Superior temporal gyrus (tissue), 1 donor: Measurements from ENCODE around the gene FBXL15.

Experiments used
- DNase-seq: peaks from one replicate; pipeline ENCODE4 v3.0.0-alpha.2; 2016; ENCODE audit errors: extremely low spot score

FBXL15 gene, protein sequence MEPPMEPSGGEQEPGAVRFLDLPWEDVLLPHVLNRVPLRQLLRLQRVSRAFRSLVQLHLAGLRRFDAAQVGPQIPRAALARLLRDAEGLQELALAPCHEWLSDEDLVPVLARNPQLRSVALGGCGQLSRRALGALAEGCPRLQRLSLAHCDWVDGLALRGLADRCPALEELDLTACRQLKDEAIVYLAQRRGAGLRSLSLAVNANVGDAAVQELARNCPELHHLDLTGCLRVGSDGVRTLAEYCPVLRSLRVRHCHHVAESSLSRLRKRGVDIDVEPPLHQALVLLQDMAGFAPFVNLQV

DNA sequence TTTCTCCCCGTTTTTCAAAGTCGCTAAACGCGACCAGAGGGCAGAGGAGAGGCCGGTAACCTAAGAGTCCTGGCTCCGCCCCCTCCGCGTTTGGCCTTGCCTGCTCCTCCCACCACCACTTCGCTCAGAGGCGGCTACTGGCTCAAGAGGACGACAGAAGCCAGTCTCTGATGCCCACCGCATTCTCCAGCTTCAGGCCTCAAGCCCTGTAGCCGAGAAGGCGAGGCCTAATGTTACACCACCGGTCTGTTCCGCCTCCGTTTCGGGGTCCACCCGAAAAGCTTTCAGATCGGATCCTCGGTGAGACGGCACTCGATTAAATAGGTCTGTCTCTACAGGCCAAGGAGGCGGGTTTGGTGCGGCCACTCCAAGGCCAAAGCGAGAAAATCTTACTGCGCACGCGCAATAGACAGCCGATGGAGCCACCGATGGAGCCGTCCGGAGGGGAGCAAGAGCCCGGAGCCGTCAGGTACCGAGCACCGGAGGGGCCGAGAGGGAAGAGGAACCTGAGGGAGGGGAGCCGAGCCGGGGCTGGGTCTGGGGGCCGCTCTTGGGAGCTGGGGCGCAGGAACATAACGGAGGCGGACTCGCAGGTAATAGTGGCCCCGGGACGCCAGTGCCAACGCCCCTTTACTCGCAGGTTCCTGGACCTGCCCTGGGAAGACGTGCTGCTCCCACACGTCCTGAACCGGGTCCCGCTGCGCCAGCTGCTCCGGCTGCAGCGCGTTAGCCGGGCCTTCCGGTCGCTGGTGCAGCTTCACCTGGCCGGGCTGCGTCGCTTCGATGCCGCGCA lies at the start of gene FBXL15:
TSS of gene FBXL15 (plus strand) at position 123 of the 793 bp plus-strand sequence. CDS start at position 417, 294 bp downstream.
- peak; percentile 98 for DNase-seq

DNA sequence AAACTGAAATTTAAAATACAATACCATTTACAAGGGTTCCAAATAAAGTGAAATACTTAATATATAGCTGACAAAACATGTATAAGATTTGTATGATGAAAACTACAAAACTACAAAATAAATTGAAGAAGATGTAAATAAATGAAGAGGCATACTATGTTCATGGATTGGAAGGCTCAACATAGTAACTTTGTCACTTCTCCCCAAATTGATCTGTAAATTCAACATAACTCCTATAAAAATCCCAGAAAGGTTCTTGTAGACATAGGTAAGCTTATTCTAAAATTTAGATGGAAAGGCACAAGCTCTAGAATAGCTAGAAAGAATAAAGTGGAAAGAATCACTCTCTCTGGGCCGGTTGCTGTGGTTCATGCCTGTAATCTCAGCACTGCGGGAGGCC lies 49.3 kb upstream of the FBXL15 start:
- no peak for DNase-seq

DNA sequence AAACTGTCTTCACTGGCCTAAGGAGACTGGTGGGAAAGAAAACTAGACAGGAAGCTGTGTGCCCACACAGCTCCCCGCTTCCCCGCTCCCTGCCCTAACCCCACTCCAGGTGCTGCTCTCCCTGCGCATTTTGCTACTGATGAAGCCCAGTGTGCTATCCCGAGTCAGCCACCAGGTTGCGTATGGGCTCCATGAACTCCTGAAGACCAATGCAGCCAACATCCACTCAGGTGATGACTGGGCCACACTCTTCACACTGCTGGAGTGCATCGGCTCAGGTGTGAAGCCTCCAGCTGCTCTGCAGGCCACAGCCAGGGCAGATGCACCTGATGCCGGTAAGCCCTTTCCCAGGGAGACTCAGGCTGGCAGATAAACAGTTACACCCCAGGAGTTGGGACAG lies 45.4 kb upstream of the FBXL15 start:
- no peak for DNase-seq

DNA sequence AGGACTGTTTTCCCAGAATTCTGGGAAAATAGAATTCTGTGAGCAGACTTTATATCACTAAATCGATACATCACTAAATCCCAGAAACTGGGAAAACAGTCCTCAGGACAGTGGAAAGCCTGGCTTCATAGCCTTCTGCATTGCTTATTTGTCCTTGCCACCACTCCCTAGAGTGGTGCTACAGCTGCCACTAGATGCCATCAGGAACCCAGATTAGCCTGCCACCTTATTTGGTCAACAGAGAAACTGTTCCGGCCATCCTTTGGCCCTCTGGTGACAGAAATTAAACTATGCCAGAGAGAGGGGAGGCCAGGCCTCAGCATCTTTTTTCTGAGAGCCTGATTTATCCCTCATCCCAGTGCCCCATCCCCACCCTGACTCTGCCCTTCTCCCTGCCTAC lies 44.8 kb upstream of the FBXL15 start:
- no peak for DNase-seq

DNA sequence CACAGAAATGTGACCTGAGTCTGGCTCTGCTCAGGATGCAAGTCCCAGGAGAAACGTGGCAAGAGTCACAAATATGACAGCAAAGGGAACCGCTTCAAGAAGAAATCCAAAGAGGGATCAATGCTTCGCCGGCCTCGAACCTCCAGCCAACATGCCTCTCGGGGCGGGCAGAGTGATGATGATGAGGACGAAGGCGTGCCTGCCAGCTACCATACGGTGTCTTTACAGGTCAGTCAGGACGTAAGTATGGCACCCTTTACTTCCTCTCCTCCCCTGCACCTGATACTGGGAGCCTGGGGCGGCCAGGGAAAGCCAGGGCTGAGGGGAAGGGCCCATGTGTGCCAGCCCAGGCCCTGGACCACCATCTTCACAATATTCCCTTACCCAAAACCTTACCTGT lies 43.7 kb upstream of the FBXL15 start:
- no peak for DNase-seq

DNA sequence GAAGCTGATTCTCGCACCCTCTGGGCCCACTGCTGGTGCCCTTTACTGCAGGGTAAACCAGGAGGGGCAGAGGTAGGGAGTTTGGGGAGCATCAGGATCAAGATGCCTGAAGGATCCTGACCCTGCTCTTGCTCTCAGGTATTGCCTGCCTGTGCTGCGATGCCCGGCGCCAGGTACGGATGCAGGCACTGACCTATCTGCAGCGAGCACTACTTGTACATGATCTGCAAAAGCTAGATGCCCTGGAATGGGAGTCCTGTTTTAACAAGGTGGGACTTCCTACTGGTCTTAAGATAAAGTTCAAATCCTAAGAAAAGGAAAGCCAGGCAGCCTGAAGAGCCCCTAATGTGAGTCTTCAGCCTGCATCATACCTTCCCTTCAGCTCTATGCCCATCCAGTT lies 41.3 kb upstream of the FBXL15 start:
- DNase-seq, result no peak

DNA sequence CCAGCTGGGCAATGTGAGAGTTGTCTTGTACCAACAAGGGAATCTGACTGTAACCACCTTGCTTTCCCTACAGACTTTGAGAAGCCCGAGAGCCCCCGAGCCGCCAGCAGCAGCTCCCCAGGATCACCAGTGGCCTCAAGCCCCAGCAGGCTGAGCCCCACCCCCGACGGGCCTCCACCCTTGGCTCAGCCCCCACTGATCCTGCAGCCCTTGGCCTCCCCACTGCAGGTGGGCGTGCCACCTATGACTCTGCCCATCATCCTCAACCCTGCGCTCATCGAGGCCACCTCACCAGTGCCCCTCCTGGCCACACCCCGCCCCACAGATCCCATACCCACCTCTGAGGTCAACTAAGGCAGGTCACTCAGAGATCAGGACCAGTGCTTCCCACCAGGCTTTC lies 38.7 kb upstream of the FBXL15 start:
- no peak for DNase-seq

DNA sequence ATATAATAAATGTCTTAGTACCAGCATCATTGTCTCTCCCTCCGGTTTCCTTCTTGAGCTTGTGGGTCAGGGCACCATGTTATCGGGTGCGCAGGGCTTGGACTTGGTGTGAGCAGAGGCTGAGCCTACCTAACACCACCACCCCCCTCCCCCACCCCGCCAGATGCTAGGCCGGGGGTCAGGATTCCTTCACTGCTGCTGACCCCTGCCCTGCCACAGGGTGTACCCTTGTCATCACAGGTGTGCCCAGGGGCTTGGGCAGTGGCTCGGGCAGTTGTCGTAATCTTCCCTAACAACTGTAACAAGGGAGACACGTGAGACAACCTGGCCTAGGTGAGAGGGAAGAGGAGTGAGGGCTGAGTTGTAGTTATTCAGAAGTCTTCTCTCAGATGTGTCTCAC lies 37.8 kb upstream of the FBXL15 start:
- no peak for DNase-seq

DNA sequence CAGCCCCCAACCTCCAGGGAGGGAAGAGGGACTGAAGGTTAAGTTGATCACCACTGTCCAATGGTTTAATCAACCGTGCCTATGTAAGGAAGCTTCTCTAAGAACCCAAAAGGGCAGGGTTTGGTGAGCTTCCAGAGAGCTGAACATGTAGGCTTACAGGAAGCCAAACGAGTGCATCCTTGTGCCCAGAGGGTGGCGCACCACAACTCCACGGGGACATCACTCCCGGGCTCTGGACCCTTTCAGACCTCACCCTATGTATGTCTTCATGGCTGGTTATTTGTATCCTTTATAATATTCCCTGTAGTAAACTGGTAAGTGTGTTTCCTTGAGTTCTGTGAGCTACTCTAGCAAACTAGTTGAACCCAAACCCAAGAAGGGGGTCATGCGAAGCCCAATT lies 36.6 kb upstream of the FBXL15 start:
- DNase-seq, result no peak

DNA sequence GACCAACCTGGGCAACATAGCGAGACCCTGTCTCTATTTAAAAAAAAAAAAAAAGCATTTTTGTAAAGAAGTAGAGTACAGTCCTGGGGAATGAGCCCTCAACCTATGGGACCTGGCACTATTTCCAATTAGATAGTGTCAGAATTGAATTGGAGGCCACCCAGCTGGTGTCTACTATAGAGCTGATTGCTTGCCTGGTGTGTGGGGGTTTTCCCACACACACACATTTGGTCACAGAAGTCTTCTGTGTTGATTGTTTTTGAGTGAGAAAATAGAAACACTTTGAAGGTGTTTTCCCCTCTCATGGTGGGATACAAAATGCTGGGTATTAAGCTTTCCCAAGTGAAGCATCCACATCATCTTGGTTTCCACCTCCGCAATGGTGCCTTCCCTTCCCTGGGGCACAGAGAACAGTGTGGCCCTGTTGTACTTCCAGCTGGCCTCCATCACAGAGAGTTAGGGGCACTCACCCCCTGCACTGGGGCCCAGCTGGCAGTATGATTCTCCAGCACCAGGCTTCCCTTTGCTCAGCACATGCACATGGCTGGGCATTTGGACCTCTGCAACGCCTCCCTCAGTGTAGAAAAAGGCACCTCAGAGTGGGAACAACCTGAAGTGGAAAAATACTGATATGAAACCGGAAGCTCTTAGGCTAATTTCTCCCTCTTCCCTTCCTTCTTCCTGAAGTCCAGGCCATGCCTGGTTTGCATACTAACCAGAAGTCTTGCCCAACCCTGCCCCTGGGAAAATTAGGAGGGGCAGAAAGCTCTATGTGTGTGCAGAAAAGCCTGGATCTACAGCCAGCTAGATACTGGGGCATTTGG lies 35.8 kb upstream of the FBXL15 start:
- no peak for DNase-seq

DNA sequence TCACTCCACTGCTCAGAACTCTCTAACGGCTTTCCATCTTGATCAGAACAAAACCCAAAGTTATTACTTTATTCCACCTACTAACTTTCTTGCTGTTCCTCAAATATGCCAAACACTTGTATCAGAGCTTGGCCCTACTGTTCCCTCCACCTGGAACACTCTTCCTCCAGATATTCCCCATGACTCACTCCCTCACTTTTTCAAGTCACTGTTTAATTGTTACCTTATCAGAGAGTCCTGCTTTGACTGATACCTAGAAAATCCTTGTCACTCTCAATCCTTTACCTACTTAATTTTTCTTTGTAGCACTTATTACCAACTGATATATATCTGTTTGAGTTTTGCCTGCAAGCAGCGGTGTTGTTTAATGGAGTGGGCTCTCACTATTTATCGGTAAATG lies 30.7 kb upstream of the FBXL15 start:
- no peak for DNase-seq

DNA sequence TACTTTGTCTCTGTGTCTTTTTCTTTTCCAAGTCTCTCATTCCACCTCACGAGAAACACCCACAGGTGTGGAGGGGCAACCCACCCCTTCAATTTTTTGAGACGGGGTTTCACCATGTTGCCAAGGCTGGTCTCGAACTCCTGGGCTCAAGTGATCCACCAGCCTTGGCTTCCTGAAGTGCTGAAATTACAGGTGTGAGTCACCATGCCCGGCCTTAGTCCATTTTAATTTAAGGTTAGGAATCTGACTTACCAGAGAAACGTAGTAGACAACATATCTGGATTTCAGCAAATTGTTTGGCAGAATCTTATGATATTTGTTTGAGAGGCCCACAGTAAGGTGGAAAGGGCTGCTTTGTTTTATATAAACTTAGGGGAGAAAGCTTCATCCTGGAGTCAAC lies 28.3 kb upstream of the FBXL15 start:
- no peak for DNase-seq

DNA sequence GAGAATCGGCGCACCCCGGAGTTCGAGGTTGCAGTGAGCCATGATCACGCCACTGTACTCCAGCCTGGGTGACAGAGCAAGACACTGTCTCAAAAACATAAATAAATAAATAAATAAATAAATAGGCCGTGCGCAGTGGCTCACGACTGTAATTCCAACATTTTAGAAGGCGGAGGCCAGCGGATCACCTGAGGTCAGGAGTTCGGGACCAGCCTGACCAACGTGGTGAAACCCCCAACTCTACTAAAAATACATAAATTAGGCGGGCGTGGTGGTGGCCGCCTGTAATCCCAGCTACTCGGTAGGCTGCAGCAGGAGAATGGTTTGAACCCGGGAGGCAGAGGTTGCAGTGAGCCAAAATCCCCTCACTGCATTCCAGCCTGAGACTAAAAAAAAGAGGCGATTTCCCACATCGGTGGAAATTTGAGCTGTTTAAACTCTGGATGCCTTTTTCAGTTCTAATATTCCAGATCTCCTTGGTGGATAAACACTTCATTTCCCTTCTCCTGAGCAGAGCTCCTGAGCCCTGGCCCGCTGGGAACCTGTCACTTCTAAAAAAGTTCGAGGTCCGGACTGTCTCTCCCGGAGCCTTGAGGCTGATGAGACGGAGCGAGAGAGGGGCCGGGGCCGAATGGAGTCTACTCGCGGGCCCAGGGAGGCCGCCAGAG lies 27.1 kb upstream of the FBXL15 start:
- no peak for DNase-seq

DNA sequence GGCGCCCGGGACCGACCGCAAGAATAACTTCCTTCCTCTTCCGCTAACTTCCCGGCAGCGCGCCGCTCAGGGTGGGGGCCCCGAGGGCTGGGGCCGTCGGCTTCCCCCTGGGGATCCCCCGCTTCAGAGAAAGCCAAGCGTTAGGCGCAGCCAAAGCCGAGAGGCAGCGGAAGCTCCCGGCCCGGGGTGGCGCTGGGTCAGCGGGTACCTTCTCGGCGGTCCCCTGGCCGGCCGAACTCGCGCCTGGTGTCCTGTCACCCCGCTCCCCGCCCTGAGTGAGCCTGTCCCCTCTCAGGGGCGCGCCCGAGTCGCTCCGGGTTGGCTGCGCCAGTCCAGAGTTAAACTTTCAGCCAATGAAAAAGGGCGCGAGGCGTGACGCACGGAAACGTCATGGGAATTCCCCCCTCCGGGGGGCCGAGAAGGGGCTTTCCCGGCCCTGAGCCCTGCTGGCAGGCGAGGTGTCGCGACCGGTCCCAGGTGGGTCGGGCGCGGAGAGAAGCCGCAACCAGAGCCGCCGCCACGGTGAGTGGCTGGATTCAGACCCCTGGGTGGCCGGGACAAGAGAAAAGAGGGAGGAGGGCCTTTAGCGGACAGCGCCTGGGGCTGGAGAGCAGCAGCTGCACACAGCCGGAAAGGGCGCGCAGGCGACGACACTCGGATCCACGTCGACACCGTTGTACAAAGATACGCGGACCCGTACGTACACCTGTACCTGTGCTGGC lies 26.4 kb upstream of the FBXL15 start:
- DNase-seq, result peak; percentile 88

DNA sequence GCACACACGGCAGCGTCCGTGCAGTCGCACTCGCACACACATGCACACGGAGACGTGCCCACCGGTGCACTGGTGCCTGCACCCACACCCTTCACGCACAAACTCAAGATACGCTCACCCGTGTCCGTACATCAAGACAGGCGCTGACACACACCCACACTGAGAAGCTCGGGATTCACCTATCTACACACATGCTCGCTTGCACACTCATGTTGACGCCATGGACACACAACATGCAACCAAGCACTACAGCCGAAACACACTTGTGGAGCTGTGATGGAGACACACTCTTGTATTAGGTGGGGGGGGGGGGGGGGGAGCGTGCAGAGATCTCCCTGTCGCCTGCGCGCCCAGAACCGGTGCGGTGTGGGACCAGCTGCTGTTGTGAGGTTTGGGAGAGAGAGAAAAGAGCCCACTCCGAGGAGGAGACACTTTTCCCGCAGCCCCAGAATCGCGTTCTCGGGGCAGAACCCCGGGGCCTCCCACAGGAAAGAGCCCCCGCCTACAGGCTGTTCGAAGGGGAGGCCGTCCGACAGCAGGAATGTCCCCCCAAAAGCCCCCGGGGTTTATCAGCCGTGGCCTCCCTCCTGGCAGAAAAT lies 25.7 kb upstream of the FBXL15 start:
- DNase-seq, result no peak

DNA sequence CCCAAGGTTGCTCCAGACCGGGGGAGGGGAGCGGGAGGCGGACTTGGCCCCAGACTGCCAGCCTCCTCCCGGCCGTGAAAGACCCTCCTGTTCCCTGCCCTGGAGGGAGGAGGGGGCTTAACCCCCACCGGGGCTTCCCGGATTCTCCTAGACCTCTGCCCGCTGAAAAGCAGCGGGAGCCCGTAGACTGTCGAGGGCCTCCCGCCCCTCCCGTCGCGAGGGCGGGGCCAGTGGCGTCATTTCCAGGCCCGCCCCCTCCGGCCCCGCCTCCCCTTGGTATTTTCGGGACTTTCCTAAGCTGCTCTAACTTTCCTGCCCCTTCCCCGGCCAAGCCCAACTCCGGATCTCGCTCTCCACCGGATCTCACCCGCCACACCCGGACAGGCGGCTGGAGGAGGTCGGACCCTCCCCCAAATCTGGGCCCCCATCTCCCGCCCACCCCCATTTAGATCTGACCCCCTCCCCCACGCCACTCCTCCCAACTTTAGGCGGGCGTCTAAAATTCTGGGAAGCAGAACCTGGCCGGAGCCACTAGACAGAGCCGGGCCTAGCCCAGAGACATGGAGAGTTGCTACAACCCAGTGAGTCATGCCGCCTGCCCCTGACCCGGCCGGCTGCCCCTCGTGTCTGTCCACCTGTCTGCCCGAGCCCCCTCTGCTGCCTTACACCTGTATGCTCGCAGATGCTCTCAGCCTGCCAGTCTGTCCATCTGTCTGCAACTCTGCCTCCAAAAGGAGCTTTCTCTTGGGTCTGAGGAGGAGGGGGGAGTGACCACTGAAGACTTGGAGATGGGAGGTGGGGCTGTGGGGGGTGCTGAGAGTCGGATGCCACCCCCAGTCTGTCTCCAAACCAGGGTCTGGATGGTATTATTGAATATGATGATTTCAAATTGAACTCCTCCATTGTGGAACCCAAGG lies 25.0 kb upstream of the FBXL15 start, which contains the start of gene NFKB2:
TSS of gene NFKB2 (plus strand) at position 306 of the 917 bp plus-strand sequence. CDS start at position 561, 255 bp downstream.
- DNase-seq, result peak; percentile 80

DNA sequence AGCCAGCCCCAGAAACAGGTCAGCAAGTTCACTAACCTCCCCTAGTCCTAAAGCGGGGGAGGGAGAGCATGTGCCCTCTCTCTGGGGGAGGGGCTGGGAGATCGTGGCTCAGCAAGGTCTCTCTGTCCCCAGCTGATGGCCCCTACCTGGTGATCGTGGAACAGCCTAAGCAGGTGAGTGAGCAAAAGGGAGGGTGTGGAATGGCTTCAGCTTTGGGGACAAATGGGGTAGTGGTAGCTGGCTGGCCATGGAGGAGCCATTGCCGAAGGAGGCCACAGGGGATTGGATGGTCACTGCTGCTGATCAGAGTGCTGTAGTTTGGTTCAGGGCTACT lies 24.4 kb upstream of the FBXL15 start:
- DNase-seq, result no peak

DNA sequence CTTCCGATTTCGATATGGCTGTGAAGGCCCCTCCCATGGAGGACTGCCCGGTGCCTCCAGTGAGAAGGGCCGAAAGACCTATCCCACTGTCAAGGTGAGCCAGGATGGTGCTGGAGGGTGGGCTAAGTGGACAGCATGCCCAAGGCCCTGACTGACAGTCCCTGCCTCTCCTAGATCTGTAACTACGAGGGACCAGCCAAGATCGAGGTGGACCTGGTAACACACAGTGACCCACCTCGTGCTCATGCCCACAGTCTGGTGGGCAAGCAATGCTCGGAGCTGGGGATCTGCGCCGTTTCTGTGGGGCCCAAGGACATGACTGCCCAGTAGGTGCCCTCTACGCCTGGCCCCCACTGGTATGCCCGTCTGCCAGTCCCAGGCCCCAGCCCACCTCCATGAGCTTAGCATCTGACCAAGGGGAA lies 23.9 kb upstream of the FBXL15 start:
- no peak for DNase-seq
